ENCODE data around the gene FLVCR2.

FLVCR2 gene

DNA sequence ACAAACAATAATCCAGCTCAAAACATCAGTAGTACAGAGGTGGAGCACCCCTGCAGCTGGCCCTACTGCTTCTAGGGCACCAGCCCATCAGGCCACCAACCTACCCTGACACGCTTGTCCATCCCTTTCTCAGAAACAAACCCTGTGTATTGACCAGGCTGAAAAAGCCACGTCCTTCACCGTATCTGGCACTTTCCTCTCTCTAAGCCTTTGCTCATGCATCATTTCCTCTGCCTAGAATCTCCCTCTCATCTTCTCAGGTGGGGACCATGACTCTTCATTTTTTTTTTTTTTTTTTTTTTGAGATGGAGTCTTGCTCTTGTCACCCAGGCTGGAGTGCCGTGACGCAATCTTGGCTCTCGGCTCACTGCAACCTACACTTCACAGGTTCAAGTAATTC lies 25.3 kb upstream of the FLVCR2 start:
- no peak for TF ChIP-seq SIN3A (IDR thresholded peaks at IDR 0.05; ENCODE audit: borderline replicate concordance, insufficient read depth, low read length)
- no peak for TF ChIP-seq FOXP2 (optimal IDR thresholded peaks at IDR 0.05; ENCODE audit: borderline replicate concordance, extremely low read depth, extremely low read length, insufficient read depth)
- TF ChIP-seq, protein P1, sequence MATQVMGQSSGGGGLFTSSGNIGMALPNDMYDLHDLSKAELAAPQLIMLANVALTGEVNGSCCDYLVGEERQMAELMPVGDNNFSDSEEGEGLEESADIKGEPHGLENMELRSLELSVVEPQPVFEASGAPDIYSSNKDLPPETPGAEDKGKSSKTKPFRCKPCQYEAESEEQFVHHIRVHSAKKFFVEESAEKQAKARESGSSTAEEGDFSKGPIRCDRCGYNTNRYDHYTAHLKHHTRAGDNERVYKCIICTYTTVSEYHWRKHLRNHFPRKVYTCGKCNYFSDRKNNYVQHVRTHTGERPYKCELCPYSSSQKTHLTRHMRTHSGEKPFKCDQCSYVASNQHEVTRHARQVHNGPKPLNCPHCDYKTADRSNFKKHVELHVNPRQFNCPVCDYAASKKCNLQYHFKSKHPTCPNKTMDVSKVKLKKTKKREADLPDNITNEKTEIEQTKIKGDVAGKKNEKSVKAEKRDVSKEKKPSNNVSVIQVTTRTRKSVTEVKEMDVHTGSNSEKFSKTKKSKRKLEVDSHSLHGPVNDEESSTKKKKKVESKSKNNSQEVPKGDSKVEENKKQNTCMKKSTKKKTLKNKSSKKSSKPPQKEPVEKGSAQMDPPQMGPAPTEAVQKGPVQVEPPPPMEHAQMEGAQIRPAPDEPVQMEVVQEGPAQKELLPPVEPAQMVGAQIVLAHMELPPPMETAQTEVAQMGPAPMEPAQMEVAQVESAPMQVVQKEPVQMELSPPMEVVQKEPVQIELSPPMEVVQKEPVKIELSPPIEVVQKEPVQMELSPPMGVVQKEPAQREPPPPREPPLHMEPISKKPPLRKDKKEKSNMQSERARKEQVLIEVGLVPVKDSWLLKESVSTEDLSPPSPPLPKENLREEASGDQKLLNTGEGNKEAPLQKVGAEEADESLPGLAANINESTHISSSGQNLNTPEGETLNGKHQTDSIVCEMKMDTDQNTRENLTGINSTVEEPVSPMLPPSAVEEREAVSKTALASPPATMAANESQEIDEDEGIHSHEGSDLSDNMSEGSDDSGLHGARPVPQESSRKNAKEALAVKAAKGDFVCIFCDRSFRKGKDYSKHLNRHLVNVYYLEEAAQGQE (IDR thresholded peaks at IDR 0.05; ENCODE audit: insufficient read depth in 1 of 2, low read depth in 2 of 2, low read length in 2 of 2), result no peak
- no peak for TF ChIP-seq TAF1 (IDR thresholded peaks at IDR 0.05; ENCODE audit: borderline replicate concordance, insufficient read depth, low read length)
- no peak for TF ChIP-seq POLR2AphosphoS5 (IDR thresholded peaks at IDR 0.05; ENCODE audit: low read depth, low read length)

DNA sequence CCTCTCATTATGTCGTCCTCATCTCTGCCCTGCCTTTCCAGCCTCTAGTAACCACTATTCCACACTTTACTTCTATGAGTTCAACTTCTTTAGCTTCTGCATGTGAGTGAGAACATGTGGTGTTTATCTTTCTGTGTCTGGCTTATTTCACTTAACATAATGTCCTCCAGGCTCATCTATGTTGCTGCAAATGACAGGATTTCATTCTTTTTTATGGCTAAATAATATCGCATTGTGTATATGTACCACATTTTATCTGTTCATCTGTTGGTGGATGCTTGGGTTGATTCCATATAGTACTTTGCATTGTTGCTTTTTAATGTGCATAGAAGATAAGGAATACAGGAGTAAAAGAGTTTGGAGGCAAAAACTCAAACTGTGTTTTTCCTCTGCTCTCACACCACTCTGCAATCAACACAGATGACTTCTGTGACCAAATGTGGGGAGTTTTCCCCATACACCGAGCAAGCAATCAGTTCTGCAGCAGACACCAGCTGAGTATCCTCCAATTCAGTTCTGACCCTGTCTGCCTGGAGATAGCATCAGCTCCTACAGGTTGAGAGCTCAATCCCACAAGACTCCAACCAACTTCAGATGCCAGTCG lies 24.6 kb upstream of the FLVCR2 start:
- TF ChIP-seq SIN3A (IDR thresholded peaks at IDR 0.05; ENCODE audit: borderline replicate concordance, insufficient read depth, low read length) (no peak), TAF1 (IDR thresholded peaks at IDR 0.05; ENCODE audit: borderline replicate concordance, insufficient read depth, low read length) (no peak), FOXP2 (optimal IDR thresholded peaks at IDR 0.05; ENCODE audit: borderline replicate concordance, extremely low read depth, extremely low read length, insufficient read depth) (no peak), POLR2AphosphoS5 (IDR thresholded peaks at IDR 0.05; ENCODE audit: low read depth, low read length) (no peak)
- TF ChIP-seq, protein P1 (IDR thresholded peaks at IDR 0.05; ENCODE audit: insufficient read depth in 1 of 2, low read depth in 2 of 2, low read length in 2 of 2), result no peak

DNA sequence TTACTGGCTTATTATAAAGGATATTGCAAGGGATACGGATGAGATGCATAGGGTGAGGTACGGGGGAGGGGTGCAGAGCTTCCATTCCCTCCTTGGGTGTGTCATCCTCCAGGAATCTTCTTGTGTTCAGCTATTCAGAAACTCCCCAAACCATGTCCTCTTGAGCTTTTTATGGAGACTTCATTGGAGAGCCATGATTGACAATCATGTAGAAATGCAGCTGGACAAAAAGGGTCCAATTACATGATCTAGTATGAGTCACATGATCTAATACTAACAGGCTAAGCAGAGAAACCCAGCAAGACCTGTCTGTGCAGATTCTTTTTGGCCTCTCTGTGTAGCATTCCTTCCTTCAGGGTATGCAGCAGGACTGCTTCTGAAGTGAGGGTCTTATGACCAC lies 23.9 kb upstream of the FLVCR2 start:
- TF ChIP-seq, protein P1 (IDR thresholded peaks at IDR 0.05; ENCODE audit: insufficient read depth in 1 of 2, low read depth in 2 of 2, low read length in 2 of 2), result no peak
- TF ChIP-seq POLR2AphosphoS5 (IDR thresholded peaks at IDR 0.05; ENCODE audit: low read depth, low read length) (no peak), TAF1 (IDR thresholded peaks at IDR 0.05; ENCODE audit: borderline replicate concordance, insufficient read depth, low read length) (no peak), SIN3A (IDR thresholded peaks at IDR 0.05; ENCODE audit: borderline replicate concordance, insufficient read depth, low read length) (no peak), FOXP2 (optimal IDR thresholded peaks at IDR 0.05; ENCODE audit: borderline replicate concordance, extremely low read depth, extremely low read length, insufficient read depth) (no peak)

DNA sequence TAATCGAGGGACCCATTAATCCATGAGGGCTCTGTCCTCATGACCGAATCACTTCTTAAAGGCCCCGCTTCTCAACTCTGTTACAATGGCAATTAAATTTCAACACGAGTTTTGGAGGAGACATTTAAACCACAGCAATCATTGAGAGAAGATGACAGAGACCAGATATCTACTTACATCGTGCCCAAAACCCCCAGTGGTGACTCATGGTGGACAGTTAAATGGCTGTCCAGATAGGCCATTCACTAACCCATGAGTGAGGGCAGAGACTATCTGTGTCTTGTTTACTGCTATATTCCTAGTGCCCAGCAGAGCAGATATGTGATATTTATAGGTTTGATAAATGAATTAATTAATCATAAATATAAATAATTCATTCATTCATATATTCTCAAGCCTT lies 20.0 kb upstream of the FLVCR2 start:
- TF ChIP-seq, protein P1 (IDR thresholded peaks at IDR 0.05; ENCODE audit: insufficient read depth in 1 of 2, low read depth in 2 of 2, low read length in 2 of 2), result no peak
- TF ChIP-seq FOXP2 (optimal IDR thresholded peaks at IDR 0.05; ENCODE audit: borderline replicate concordance, extremely low read depth, extremely low read length, insufficient read depth) (no peak), TAF1 (IDR thresholded peaks at IDR 0.05; ENCODE audit: borderline replicate concordance, insufficient read depth, low read length) (no peak), SIN3A (IDR thresholded peaks at IDR 0.05; ENCODE audit: borderline replicate concordance, insufficient read depth, low read length) (no peak), POLR2AphosphoS5 (IDR thresholded peaks at IDR 0.05; ENCODE audit: low read depth, low read length) (no peak)

Measured in PFSK-1 (cell line).